Ectodermal cell (in vitro differentiated cells): ENCODE results near the gene PAPOLG.
"Not testable (repeated sequence)": the region's sequence is repeated elsewhere in the genome, so short reads cannot be mapped to it uniquely, and the experiment has no call there.

ENCODE experiments used
- H3K27ac ChIP-seq: 2 replicates; pipeline ENCODE4 v1.7.0; 2013; ENCODE audit warnings: mild to moderate bottlenecking, low read depth, low read length; ENCODE audit not compliant: insufficient read depth, poor library complexity, severe bottlenecking
- H3K27me3 ChIP-seq: 2 replicates; pipeline ENCODE4 v1.7.0; 2013; ENCODE audit warnings: mild to moderate bottlenecking, low read length; ENCODE audit not compliant: insufficient read depth, control insufficient read depth, poor library complexity, severe bottlenecking
- H3K36me3 ChIP-seq: one replicate; pipeline ENCODE4 v1.7.0; 2013; ENCODE audit warnings: low read length; ENCODE audit not compliant: control insufficient read depth, insufficient read depth
- H3K4me1 ChIP-seq: one replicate; pipeline ENCODE4 v1.7.0; 2013; ENCODE audit warnings: low read length; ENCODE audit not compliant: control insufficient read depth, insufficient read depth
- H3K4me3 ChIP-seq: 2 replicates; pipeline ENCODE4 v1.7.0; 2013; ENCODE audit warnings: low read depth, low read length, control low read depth; ENCODE audit not compliant: insufficient read depth
- H3K9me3 ChIP-seq: 2 replicates; pipeline ENCODE4 v1.7.0; 2013; ENCODE audit warnings: mild to moderate bottlenecking, low read length, moderate library complexity; ENCODE audit not compliant: control insufficient read depth
- WGBS, 2 experiments: methylation state at CpG; one replicate each; pipeline ENCODE4 v1.1.7; 2013; ENCODE audit warnings: missing lambda C conversion rate in 2 of 2; 5-methylcytosine and 5-hydroxymethylcytosine counted together

Gene PAPOLG

DNA sequence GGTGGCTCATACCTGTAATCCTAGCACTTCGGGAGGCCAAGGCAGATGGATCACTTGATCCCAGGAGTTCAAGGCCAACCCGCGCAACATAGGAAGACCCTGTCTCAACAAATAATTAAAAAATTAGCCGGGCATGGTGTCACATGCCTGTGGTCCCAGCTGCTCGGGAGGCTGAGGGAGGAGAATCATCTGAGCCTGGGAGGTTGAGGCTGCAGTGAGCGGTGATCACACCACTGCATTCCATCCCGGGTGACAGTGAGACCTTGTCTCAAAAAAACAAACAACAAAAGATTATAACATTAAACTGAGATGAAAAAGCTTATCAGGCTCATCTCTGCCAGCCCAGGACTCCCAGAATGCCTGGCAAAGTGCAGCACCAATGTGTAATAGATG is 50.5 kb downstream of the PAPOLG start:
- Histone ChIP-seq H3K4me1 (peaks cover 6% of the 10 kb centered on the region), H3K27me3 (no peaks in the 10 kb centered on the region), H3K36me3 (no peaks in the 10 kb centered on the region), H3K9me3 (no peaks in the 10 kb centered on the region), H3K4me3 (no peak overlapping the region), H3K27ac (no peak overlapping the region)
- 89 to 92% methylated on average over 7 of the region's 7 CpGs for WGBS, 2 experiments

DNA sequence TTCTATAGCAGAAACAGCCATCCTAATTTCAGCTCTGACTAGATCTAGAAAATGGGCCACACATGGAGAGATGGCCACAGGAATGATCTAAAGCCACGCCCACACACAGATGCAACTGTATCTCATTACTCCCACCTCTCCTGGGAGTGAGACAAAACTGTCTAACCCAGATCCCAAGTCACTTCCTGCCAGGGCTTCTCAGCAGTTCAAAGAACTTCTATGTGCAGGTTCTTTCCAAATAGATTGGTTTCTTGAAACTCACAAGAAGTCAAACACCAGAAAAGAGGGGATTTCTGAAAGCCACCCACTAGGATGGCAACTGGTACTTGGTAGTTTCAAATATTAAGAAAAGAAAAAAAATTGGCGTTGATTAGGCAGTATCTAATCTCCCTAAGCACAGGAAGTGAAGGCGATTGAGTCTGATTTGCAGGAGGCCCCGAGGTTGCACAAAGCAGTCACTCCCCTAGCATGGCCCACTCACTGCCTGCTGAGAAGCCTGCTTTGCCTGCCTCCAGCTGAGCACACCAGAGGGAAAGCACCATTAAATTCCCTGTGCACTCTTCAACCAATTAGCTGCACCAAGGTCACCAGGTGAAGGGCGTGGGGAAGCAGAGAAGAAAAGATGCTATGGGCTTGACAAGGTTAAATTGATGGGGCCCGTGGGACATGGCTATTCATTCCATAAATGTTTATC is 51.1 kb downstream of the PAPOLG start:
- no peak overlapping the region for H3K27ac ChIP-seq
- no peaks in the 10 kb centered on the region for H3K36me3 ChIP-seq
- no peak overlapping the region for H3K4me3 ChIP-seq
- H3K4me1 ChIP-seq: peaks cover 6% of the 10 kb centered on the region
- WGBS, 2 experiments: 67 to 74% methylated on average over 6 of the region's 6 CpGs
- no peaks in the 10 kb centered on the region for H3K9me3 ChIP-seq
- H3K27me3 ChIP-seq: no peaks in the 10 kb centered on the region

DNA sequence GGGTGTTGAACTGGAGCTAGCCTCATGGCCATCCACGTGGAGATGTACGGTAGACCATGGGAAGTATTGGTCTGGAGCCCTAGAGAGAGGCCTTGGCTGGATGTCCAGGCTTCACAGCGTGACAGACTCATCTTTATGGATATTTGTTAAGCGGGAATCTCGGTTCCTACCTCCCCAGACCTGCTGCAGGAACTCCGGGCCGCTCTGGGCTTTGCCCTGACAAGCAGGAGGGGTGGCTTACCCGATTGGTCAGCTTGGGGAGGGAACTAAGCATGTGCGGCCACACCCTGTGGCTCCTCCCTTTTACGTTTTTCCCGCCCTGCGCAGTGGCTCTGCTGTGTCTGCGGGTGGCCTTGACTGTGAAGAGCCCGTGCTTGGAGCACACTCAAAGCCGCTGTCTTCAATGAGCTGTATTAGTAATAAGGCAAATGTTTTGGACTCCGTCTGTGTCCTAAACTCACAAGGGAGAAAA is 52.3 kb downstream of the PAPOLG start:
- H3K27ac ChIP-seq: no peak overlapping the region
- no peaks in the 10 kb centered on the region for H3K36me3 ChIP-seq
- peaks cover 6% of the 10 kb centered on the region for H3K4me1 ChIP-seq
- no peaks in the 10 kb centered on the region for H3K27me3 ChIP-seq
- no peak overlapping the region for H3K4me3 ChIP-seq
- no peaks in the 10 kb centered on the region for H3K9me3 ChIP-seq
- WGBS, 2 experiments: 92 to 93% methylated on average over 16 of the region's 16 CpGs

DNA sequence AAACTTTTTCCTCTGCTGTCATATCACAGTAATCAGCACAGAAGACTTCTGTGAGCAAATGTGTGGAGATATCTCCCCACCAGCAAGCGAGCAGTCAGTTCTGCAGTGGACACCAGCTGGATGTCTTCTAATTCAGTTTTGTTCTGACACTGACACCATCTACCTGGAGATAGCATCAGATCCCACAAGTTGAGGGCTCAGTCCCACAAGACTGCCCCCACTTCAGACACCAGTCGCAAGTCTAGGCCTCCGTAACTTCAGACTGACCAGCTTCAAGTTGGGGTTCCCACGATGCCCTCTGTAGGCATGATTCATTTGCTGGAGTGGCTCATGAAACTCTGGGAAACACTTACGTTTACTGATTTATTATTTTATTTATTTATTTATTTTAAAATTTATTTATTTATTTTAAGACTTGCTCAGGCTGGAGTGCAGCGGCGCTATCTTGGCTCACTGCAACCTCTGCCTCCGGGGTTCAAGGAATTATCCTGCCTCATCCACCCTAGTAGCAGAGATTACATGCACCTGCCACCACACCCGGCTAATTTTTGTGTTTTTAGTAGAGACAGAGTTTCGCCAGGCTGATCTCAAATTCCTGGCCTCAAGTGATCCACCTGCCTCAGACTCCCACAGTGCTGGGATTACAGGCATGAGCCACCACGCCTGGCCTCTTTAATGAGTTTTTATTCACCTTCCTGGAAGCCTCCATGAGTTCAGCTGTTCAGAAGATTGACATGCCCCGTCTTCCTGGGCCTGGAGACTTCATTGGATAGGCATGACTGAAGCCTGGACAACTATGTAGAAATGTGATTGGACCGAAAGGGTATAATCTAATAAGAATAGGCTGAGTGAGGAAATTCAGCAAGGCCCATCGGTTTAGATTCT is 55.7 kb downstream of the PAPOLG start:
- Histone ChIP-seq H3K36me3 (no peaks in the 10 kb centered on the region), H3K27ac (no peak overlapping the region), H3K4me3 (no peak overlapping the region), H3K27me3 (no peaks in the 10 kb centered on the region), H3K9me3 (no peaks in the 10 kb centered on the region), H3K4me1 (peaks cover 6% of the 10 kb centered on the region)
- 90 to 91% methylated on average over 13 of the region's 14 CpGs for WGBS, 2 experiments

DNA sequence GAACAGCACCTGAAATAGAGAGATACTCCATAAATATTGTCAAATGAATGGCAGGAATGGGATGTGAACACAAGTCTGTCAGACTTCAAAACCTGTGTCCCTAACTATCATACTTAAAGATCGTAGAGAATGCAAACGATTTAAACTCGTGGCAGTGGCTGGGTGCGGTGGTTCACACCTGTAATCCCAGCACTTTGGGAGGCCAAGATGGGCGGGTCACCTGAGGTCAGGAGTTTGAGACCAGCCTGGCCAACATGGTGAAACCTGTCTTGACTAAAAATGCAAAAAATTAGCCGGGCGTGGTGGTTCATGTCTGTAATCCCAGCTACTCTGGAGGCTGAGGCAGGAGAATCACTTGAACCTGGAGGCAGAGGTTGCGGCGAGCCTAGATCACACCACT is 61.1 kb downstream of the PAPOLG start:
- H3K36me3 ChIP-seq, H3K4me3 ChIP-seq, H3K9me3 ChIP-seq, H3K27me3 ChIP-seq, H3K27ac ChIP-seq, H3K4me1 ChIP-seq: not testable (repeated sequence)
- 83 to 88% methylated on average over 9 of the region's 9 CpGs for WGBS, 2 experiments

DNA sequence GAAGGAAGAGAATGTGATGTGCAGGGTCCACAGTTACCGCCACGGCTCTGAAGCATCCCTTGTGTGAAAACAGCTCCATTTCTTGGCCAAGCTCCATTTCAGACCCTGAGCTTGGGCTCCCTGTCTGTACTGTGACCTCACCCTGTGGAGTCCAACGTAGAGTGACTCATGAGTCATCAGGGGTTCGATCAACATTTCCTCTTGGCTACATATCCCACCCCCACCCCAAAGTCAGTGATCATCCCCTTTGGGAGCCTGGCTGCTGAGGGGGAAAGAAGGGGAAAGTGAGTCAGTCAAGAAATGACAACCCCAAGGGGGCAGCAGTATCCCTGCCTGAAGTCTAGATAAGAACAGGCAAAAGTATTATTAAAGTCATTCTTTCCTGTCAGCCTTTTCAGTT is 62.2 kb downstream of the PAPOLG start:
- no peak overlapping the region for H3K27ac ChIP-seq
- WGBS, 2 experiments: 69 to 73% methylated on average over 4 of the region's 4 CpGs
- H3K4me1 ChIP-seq: no peaks in the 10 kb centered on the region
- H3K27me3 ChIP-seq: no peaks in the 10 kb centered on the region
- no peaks in the 10 kb centered on the region for H3K9me3 ChIP-seq
- H3K36me3 ChIP-seq: no peaks in the 10 kb centered on the region
- H3K4me3 ChIP-seq: no peak overlapping the region

DNA sequence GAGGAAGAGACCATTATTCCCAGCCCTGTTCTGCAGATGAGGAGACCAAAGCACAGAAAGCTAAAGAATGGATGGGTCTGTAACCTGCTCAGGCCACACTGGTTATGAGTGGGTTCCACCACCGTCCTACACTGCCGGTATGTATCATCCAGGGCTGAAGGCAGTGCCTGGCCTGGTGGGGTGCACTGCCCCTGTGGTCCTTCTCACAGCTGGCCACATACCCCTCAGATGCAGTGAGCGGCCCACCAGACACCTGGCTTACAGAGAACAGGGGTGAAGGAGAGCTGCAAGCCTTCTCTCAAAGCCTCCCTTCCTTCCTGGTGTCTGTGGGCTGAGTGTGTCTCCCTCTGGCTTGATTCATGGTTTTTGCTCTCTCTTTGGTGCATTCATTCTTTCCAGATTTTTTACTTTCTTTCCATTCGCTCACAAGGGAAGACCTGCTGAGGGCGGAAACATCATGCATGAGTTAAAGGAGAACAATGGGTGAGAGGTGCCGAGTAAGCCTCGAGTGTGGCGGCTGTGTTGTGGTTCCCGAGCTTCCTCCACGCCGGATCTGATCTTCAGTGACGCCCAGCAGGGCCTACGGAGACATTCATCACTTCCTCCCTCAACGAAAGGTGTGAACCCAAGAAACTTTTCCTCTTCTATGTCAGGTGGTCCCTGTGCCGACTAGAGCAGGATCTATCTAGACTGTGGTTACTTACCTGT is 63.2 kb downstream of the PAPOLG start:
- no peak overlapping the region for H3K4me3 ChIP-seq
- no peaks in the 10 kb centered on the region for H3K36me3 ChIP-seq
- H3K9me3 ChIP-seq: no peaks in the 10 kb centered on the region
- H3K27ac ChIP-seq: no peak overlapping the region
- WGBS, 2 experiments: 88 to 89% methylated on average over 15 of the region's 15 CpGs
- H3K27me3 ChIP-seq: no peaks in the 10 kb centered on the region
- H3K4me1 ChIP-seq: no peaks in the 10 kb centered on the region

DNA sequence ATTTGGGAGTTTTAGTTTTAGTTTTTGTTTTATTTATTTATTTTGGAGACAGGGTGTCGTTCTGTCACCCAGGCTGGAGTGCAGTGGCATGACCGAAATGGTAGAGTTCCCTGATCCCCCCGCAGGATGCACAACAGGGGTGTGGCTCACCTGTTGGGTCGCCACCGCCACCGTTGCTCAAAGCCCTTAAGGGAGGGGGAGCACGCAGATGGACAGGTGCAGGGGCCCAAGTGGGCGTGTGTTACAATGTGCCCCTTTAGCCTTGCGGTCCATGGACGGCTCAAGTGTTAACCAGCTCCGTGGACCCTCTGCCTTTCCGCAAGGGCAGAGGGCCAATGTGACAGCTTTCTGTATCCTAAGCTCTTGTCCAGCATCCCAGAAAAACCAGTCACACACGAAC is 63.9 kb downstream of the PAPOLG start:
- Histone ChIP-seq H3K4me3 (no peak overlapping the region), H3K27ac (no peak overlapping the region), H3K27me3 (no peaks in the 10 kb centered on the region), H3K4me1 (no peaks in the 10 kb centered on the region), H3K36me3 (no peaks in the 10 kb centered on the region), H3K9me3 (no peaks in the 10 kb centered on the region)
- WGBS, 2 experiments: 92 to 93% methylated on average over 13 of the region's 13 CpGs

DNA sequence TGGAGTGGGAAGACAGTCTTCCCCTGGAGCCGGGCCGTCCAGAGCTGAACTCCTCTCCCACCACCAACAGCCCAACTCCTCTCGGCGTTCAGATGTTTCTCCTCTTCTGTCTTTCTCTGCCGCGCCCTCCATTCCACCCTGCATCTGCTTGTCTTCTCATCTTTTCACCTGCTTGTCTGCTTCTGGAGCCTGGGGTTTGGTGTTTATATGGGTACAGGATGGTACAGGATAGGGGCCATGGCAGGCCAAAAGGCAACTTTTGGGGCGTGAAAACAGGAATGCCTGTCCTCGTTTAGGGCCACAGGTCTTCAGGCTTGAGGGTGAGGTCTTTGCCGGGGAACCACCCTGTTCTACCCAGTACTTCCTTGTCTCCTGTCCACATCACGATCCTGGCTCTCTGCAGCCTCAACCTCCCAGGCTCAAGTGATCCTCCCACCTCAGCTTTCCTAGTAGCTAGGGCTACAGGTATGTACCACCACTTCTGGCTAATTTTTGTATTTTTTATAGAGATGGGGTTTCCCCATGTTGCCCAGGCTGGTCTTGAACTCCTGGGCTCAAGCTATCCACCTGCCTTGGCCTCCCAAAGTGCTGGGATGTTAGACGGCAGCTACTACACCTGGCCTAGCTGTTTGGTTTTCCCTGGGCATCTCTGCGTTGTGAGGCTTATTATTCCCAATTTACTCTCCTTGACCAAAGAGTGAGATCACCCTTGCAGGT is 64.5 kb downstream of the PAPOLG start:
- no peaks in the 10 kb centered on the region for H3K36me3 ChIP-seq
- WGBS, 2 experiments: 87 to 93% methylated on average over 12 of the region's 12 CpGs

More for the DNA sequence above, 64.5 kb downstream of the PAPOLG start:
- Histone ChIP-seq H3K4me3 (no peak overlapping the region), H3K4me1 (no peaks in the 10 kb centered on the region), H3K9me3 (no peaks in the 10 kb centered on the region), H3K27ac (no peak overlapping the region), H3K27me3 (no peaks in the 10 kb centered on the region)
